Epithelial cell of esophagus (primary cell): Measurements from ENCODE around the gene HOXA6.

ENCODE experiments used
- DNase-seq: peaks from one replicate; pipeline ENCODE4 v3.0.0; 2010; ENCODE audit warnings: low read depth
- H3K4me3 ChIP-seq: 2 replicates; pipeline ENCODE4 v1.5.1; 2011; ENCODE audit warnings: mild to moderate bottlenecking, low read length, control low read depth
- CTCF ChIP-seq: IDR thresholded peaks from 2 replicates; pipeline ENCODE4 v1.5.1; 2011; ENCODE audit warnings: low read depth, mild to moderate bottlenecking, low read length, control low read depth, inconsistent platforms; ENCODE audit not compliant: insufficient read depth; ENCODE audit errors: missing control alignments

Gene HOXA6

GRCh38 chr7:27146491-27147198 is 929 bp downstream of the HOXA6 start:
- no peak for TF ChIP-seq CTCF
- DNase-seq = no peak
- H3K4me3 ChIP-seq = no peak overlapping the region

- DNase-seq = no peak
- H3K4me3 ChIP-seq = no peak overlapping the region
Measured at GRCh38 chr7:27145914-27146412, 1.6 kb downstream of the HOXA6 start.

GRCh38 chr7:27145165-27145913 is 2.2 kb downstream of the HOXA6 start:
- TF ChIP-seq CTCF = no peak
- no peak for DNase-seq
- H3K4me3 ChIP-seq = no peak overlapping the region

More at GRCh38 chr7:27145914-27146412, 1.6 kb downstream of the HOXA6 start:
- no peak for TF ChIP-seq CTCF

GRCh38 chr7:27144781-27145164 is 2.8 kb downstream of the HOXA6 start:
- H3K4me3 ChIP-seq = peak overlapping the region; percentile 39
- no peak for DNase-seq
- TF ChIP-seq CTCF = no peak

GRCh38 chr7:27143950-27144780 is 3.4 kb downstream of the HOXA6 start:
- TF ChIP-seq CTCF = no peak
- DNase-seq = no peak
- H3K4me3 ChIP-seq = peak overlapping the region; percentile 39

- peak within 1 kb of the TSS; percentile 53 for H3K4me3 ChIP-seq
- DNase-seq = peak; percentile 95
- peak; percentile 52 for TF ChIP-seq CTCF
Measured at GRCh38 chr7:27143023-27143949, 4.3 kb downstream of the HOXA6 start, which contains the start of gene HOXA5. HOXA5 (minus strand) TSS chr7:27143681; CDS start chr7:27143607, 74 bp downstream.
